ENCODE data around the gene CLN5. TPM values are rescaled to one million over a fixed set of nuclear protein-coding genes. Genes with fewer than 3 reads are reported as not detected.

CLN5 gene
- total and polyA plus RNA-seq, 2 of the 13 experiments (the other 11 are each of a cell fraction or from before 2014, with no cell fraction given): 10.1 to 13.7 TPM

DNA sequence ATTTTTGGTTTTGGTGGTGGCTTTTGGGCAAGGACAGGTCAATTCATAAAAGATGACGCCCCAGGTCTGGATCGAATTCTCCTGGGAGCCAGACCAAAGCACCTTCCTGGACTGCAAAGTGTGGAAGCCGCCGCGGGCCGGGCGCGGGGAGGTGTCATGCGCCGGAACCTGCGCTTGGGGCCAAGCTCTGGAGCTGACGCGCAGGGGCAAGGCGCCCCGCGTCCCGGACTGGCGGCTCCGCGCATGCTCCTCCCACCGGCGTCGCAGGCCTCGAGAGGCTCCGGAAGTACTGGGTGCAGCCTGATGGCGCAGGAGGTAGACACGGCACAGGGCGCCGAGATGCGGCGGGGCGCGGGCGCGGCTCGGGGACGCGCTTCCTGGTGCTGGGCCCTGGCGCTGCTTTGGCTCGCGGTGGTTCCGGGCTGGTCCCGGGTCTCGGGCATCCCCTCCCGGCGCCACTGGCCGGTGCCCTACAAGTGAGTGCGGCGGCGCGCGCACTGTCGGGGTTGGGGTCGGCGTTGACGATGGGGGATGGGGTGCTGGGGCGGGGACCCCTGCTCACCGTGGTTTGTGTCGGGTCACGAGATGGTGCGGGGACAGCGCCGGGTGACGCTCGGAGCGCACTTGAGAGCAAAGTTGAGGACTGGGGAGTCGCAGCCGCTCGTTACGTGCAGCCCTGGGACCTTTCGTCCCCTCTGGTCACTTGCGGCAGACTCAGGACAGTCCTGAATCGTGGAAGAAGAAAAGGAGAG, at the start of gene CLN5 (continued):
- TF ChIP-seq, protein P1, sequence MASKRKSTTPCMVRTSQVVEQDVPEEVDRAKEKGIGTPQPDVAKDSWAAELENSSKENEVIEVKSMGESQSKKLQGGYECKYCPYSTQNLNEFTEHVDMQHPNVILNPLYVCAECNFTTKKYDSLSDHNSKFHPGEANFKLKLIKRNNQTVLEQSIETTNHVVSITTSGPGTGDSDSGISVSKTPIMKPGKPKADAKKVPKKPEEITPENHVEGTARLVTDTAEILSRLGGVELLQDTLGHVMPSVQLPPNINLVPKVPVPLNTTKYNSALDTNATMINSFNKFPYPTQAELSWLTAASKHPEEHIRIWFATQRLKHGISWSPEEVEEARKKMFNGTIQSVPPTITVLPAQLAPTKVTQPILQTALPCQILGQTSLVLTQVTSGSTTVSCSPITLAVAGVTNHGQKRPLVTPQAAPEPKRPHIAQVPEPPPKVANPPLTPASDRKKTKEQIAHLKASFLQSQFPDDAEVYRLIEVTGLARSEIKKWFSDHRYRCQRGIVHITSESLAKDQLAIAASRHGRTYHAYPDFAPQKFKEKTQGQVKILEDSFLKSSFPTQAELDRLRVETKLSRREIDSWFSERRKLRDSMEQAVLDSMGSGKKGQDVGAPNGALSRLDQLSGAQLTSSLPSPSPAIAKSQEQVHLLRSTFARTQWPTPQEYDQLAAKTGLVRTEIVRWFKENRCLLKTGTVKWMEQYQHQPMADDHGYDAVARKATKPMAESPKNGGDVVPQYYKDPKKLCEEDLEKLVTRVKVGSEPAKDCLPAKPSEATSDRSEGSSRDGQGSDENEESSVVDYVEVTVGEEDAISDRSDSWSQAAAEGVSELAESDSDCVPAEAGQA (IDR thresholded peaks at IDR 0.05; ENCODE audit: low read depth): peak; percentile 78
- TF ChIP-seq, protein P1 (CRISPR knock-in tag; IDR thresholded peaks at IDR 0.05; ENCODE audit: borderline replicate concordance): 0 out of 2 replicates have a peak, but pooled peaks have one; percentile 61
- TF ChIP-seq FOSL1 (CRISPR knock-in tag; IDR thresholded peaks at IDR 0.05; ENCODE audit: borderline replicate concordance) (peak; percentile 39; the same call in 1 of the 2 replicates), BRD4 (CRISPR knock-in tag; IDR thresholded peaks at IDR 0.05) (peak; percentile 92), RXRA (CRISPR knock-in tag; IDR thresholded peaks at IDR 0.05) (peak; percentile 52), SALL1 (CRISPR knock-in tag; IDR thresholded peaks at IDR 0.05) (peak; percentile 86), SMAD1 (CRISPR knock-in tag; IDR thresholded peaks at IDR 0.05; ENCODE audit: borderline replicate concordance, low read depth) (peak; percentile 54; the same call in 1 of the 2 replicates), SRSF9 (IDR thresholded peaks at IDR 0.05; ENCODE audit: borderline replicate concordance, insufficient read depth, low read depth, low read length, poor library complexity, severe bottlenecking) (no peak), ZNF552 (CRISPR knock-in tag; IDR thresholded peaks at IDR 0.05; ENCODE audit: borderline replicate concordance) (peak; percentile 87; the same call in 1 of the 2 replicates), ZC3H13 (CRISPR knock-in tag; IDR thresholded peaks at IDR 0.05) (no peak), ZNF121 (CRISPR knock-in tag; IDR thresholded peaks at IDR 0.05) (no peak; the same call in 1 of the 2 replicates), ZFP36 (IDR thresholded peaks at IDR 0.05; ENCODE audit: borderline replicate concordance, low read depth, low read length, partially characterized antibody) (no peak), ZNF883 (CRISPR knock-in tag; IDR thresholded peaks at IDR 0.05; ENCODE audit: not compliant biosample characterization) (peak; percentile 93), REPIN1 (CRISPR knock-in tag; IDR thresholded peaks at IDR 0.05; ENCODE audit: borderline replicate concordance, low read depth) (peak; percentile 59; the same call in 1 of the 2 replicates), GATA4 (IDR thresholded peaks at IDR 0.05; ENCODE audit: borderline replicate concordance, low read depth) (0 out of 2 replicates have a peak, but pooled peaks have one; percentile 26)
- TF ChIP-seq, protein P2, sequence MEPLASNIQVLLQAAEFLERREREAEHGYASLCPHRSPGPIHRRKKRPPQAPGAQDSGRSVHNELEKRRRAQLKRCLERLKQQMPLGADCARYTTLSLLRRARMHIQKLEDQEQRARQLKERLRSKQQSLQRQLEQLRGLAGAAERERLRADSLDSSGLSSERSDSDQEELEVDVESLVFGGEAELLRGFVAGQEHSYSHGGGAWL (CRISPR knock-in tag; IDR thresholded peaks at IDR 0.05): peak; percentile 83; the same call in 1 of the 2 replicates
- TF ChIP-seq, protein P3, sequence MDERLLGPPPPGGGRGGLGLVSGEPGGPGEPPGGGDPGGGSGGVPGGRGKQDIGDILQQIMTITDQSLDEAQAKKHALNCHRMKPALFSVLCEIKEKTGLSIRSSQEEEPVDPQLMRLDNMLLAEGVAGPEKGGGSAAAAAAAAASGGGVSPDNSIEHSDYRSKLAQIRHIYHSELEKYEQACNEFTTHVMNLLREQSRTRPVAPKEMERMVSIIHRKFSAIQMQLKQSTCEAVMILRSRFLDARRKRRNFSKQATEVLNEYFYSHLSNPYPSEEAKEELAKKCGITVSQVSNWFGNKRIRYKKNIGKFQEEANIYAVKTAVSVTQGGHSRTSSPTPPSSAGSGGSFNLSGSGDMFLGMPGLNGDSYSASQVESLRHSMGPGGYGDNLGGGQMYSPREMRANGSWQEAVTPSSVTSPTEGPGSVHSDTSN (CRISPR knock-in tag; IDR thresholded peaks at IDR 0.05): no peak
- TF ChIP-seq, protein P4, sequence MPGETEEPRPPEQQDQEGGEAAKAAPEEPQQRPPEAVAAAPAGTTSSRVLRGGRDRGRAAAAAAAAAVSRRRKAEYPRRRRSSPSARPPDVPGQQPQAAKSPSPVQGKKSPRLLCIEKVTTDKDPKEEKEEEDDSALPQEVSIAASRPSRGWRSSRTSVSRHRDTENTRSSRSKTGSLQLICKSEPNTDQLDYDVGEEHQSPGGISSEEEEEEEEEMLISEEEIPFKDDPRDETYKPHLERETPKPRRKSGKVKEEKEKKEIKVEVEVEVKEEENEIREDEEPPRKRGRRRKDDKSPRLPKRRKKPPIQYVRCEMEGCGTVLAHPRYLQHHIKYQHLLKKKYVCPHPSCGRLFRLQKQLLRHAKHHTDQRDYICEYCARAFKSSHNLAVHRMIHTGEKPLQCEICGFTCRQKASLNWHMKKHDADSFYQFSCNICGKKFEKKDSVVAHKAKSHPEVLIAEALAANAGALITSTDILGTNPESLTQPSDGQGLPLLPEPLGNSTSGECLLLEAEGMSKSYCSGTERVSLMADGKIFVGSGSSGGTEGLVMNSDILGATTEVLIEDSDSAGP (CRISPR knock-in tag; IDR thresholded peaks at IDR 0.05; ENCODE audit: borderline replicate concordance): peak; percentile 84

All from HepG2 (cell line).